ENCODE results near the gene MIB2. TPM values are rescaled to one million over a fixed set of nuclear protein-coding genes. Genes with fewer than 3 reads are reported as not detected.

The MIB2 gene
- total and polyA plus RNA-seq, 2 of the 4 experiments (the other 2 are of a cell fraction) = 17.2 to 47.8 TPM

GRCh38 chr1:1631782-1632420 is 16.6 kb downstream of the MIB2 start, which contains the start of gene MMP23B:
MMP23B (plus strand) TSS chr1:1632173; CDS start chr1:1632219, 46 bp downstream.
- H2AK9ac ChIP-seq (replicated peaks; ENCODE audit: low read depth, low read length, poor library complexity) = peak within 1 kb of the TSS; percentile 88
- DNase-seq (no peak), ATAC-seq (ENCODE audit: low read depth) (peak; percentile 61)
- H2BK5ac ChIP-seq (ENCODE audit: low read depth, low read length, poor library complexity, severe bottlenecking) = no peak within 1 kb of the TSS
- no peak within 1 kb of the TSS; the same call in 1 of the 2 replicates for H2AK5ac ChIP-seq (ENCODE audit: low read depth, low read length)
- no peak within 1 kb of the TSS for H3K27ac ChIP-seq (ENCODE audit: insufficient read depth, low read length)
- CTCF ChIA-PET = no interaction called here
- no peak within 1 kb of the TSS for H3K18ac ChIP-seq (ENCODE audit: low read depth, low read length)
- H2AFZ ChIP-seq (replicated peaks; ENCODE audit: low read length, poor library complexity) = peak within 1 kb of the TSS; percentile 63
- no peak within 1 kb of the TSS for H2BK120ac ChIP-seq (ENCODE audit: low read depth, low read length)
- H4K91ac ChIP-seq (ENCODE audit: insufficient read depth, low read depth, low read length) = no peak within 1 kb of the TSS
- no peak within 1 kb of the TSS for H3K14ac ChIP-seq (replicated peaks; ENCODE audit: low read depth, low read length)
- no peaks in the 10 kb centered on the region for H3K79me1 ChIP-seq (ENCODE audit: low read depth in 1 of 2, low read length in 2 of 2)
- H3K9me3 ChIP-seq (ENCODE audit: control insufficient read depth, insufficient read depth, low read length) = no peaks in the 10 kb centered on the region
- in situ Hi-C loops (cut with MboI; ENCODE audit: low sequenced_read_pairs) = no loop called here
- H4K20me1 ChIP-seq (ENCODE audit: insufficient read depth, low read length) = no peaks in the 10 kb centered on the region
- dilution Hi-C loops (cut with HindIII; ENCODE audit: low sequenced_read_pairs, unreplicated experiment) = no loop called here
- H3K9ac ChIP-seq (ENCODE audit: low read depth, low read length) = no peak within 1 kb of the TSS
- no peak for TF ChIP-seq RFX5 (IDR thresholded peaks at IDR 0.05; ENCODE audit: low read depth, low read length)
- TF ChIP-seq SMC3 (IDR thresholded peaks at IDR 0.05; ENCODE audit: low read depth, low read length) = no peak
- TF ChIP-seq POLR2A (IDR thresholded peaks at IDR 0.05; ENCODE audit: low read depth, low read length) = no peak
- TF ChIP-seq FOS (IDR thresholded peaks at IDR 0.05; ENCODE audit: low read depth, low read length) = no peak
- no peak for TF ChIP-seq CTCF (conservative IDR thresholded peaks at IDR 0.05; ENCODE audit: low read depth, low read length)
- TF ChIP-seq, protein P1, sequence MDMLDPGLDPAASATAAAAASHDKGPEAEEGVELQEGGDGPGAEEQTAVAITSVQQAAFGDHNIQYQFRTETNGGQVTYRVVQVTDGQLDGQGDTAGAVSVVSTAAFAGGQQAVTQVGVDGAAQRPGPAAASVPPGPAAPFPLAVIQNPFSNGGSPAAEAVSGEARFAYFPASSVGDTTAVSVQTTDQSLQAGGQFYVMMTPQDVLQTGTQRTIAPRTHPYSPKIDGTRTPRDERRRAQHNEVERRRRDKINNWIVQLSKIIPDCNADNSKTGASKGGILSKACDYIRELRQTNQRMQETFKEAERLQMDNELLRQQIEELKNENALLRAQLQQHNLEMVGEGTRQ (IDR thresholded peaks at IDR 0.05; ENCODE audit: low read depth, low read length) = no peak
- no peak for TF ChIP-seq RCOR1 (IDR thresholded peaks at IDR 0.05; ENCODE audit: insufficient replicate concordance, low read length)
- no peak for TF ChIP-seq RAD21 (IDR thresholded peaks at IDR 0.05; ENCODE audit: low read length)
- TF ChIP-seq NFE2L2 (IDR thresholded peaks at IDR 0.05; ENCODE audit: low read depth, low read length) = no peak
- TF ChIP-seq CHD1 (IDR thresholded peaks at IDR 0.05; ENCODE audit: low read depth, low read length) = no peak
- TF ChIP-seq, protein P2, sequence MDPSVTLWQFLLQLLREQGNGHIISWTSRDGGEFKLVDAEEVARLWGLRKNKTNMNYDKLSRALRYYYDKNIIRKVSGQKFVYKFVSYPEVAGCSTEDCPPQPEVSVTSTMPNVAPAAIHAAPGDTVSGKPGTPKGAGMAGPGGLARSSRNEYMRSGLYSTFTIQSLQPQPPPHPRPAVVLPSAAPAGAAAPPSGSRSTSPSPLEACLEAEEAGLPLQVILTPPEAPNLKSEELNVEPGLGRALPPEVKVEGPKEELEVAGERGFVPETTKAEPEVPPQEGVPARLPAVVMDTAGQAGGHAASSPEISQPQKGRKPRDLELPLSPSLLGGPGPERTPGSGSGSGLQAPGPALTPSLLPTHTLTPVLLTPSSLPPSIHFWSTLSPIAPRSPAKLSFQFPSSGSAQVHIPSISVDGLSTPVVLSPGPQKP (IDR thresholded peaks at IDR 0.05; ENCODE audit: borderline replicate concordance, low read depth, low read length) = no peak
- peak within 1 kb of the TSS; percentile 13; the same call in 1 of the 2 replicates for H3K4me3 ChIP-seq (ENCODE audit: insufficient read depth, low read depth, low read length)
- no peaks in the 10 kb centered on the region; the same call in 1 of the 2 replicates for H3K4me1 ChIP-seq (ENCODE audit: control insufficient read depth, insufficient read depth, low read length)
- no peak within 1 kb of the TSS for H3K23ac ChIP-seq (ENCODE audit: low read depth, low read length)
- no TSS peak for BruUV-seq (replicated peaks)
- H2BK20ac ChIP-seq (ENCODE audit: low read depth, low read length) = no peak within 1 kb of the TSS
- no peak within 1 kb of the TSS for H2BK15ac ChIP-seq (ENCODE audit: low read depth, low read length)
- no peak within 1 kb of the TSS for H4K5ac ChIP-seq (ENCODE audit: low read depth, low read length)
- peak within 1 kb of the TSS in 1 of 2 experiments; percentile 16; a peak in 1 of 4 replicates for H4K8ac ChIP-seq (ENCODE audit: low read depth in 2 of 2, low read length in 2 of 2)
- peaks cover 22% of the 10 kb centered on the region for H3K36me3 ChIP-seq (ENCODE audit: control insufficient read depth, insufficient read depth, low read length)
- no peaks in the 10 kb centered on the region for H3K9me1 ChIP-seq (ENCODE audit: insufficient read depth, low read length)
- H3K4me2 ChIP-seq (ENCODE audit: low read depth, low read length) = no peak within 1 kb of the TSS; the same call in 1 of the 2 replicates
- intact Hi-C loops (cut with micrococcal nuclease) = no loop called here
- no peaks in the 10 kb centered on the region for H3K27me3 ChIP-seq (ENCODE audit: control insufficient read depth, insufficient read depth, low read length)
- H3K56ac ChIP-seq (ENCODE audit: extremely low read depth, insufficient read depth, low read length) = no peak within 1 kb of the TSS
- WGBS, 2 experiments (ENCODE audit: extremely low coverage in 2 of 2, insufficient read length in 1 of 2) = 35% methylated on average over 16 of the region's 48 CpGs; no CpG with 5 or more reads in 1 of the 2 experiments
- POLR2A ChIA-PET (ENCODE audit: unreplicated experiment) = no interaction called here
- H3K4ac ChIP-seq (ENCODE audit: low read depth, low read length) = no peak within 1 kb of the TSS
